ENCODE data around the gene OTOG.

Gene OTOG

DNA sequence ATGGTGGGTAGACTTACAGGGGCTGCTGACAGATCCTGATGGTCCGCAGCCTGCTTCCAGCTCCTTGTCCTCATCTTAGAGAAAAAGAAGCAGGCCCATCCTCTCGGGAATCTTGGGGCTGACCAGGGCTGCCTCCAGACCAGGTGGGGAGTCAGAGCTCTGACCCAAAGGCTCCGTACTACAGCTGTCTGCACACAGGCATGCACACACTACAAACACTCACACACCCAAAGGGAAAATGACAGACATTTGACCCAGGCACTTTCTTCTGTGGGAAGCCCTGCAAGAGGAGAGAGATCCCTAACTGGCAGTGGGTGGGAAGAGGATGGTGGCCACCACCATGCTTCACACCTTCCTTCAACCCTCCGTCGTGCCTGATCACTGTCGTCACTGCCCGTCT is 125.4 kb downstream of the OTOG start:
- no peak for DNase-seq

DNA sequence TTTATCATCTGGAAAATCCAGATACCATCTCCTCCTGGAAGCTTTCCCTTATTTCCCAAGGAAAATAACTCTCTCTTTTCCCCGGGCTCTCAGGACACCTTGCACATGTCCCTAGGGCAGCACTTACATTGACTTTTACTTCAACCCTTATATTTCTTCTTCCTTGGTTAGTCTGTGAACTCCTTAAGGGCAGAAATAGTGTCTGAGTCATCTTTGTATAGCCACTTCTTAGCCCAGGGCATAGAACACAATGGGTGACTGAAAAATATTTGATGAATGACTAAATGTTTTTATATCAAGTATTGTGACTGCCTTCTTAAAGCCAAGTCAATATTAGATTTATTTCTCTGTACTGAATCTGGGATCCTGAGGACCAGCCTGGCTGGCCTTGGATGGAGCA is 126.9 kb downstream of the OTOG start:
- DNase-seq: no peak

DNA sequence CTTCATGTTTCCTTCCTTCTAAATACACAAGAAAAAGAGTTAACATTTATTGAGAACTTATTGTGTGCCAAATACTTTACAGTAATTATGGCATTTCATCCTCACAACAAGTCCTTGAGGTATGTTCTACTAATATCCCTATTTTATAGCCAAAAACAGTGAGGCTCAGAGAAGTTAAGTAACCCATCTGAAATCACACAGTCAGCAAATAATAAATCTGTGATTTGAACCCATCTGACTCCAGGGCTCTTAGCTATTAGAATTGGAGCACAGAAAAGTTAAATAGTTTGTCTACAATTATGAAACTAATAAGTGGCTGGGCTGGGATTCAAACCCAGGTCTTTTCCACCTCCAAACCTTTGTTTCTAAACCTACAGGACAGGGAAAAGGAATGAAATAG is 135.8 kb downstream of the OTOG start:
- DNase-seq: no peak

DNA sequence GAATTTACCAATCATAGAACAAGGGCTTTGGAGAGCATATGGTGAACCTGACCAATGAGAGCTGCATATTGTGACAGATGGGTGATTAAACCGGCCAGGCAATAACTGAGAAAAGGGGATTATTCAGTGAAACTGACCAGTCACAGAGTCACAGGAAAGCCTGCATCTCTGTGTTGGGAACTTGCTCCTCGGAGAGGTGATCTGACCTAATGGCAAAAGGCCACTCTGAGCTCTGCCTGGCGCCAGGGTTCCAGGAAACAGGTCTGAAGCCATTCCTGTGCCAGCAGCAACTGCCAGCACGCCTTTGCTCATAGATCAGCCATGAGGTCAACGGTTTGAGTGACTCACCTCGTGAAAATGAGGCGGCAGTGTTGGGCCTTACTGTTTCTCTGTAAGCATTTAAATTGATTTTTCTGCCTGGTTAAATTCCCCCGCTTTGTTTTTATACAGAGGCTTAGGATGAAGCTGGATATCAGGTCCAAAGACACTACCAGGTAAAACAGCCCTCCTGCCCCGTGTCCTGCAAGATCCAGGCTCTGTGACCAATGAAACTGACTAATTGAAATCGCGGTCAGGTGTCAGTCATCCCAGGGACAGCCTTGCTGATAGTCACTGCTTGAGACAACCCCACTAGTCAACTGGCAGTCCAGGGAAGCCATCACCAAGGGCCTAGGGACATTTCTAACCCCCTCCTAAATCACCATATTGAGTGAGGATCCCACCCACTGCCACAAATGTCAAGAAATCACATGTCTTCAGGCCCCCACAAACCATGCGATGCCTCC is 136.5 kb downstream of the OTOG start:
- no peak for DNase-seq

DNA sequence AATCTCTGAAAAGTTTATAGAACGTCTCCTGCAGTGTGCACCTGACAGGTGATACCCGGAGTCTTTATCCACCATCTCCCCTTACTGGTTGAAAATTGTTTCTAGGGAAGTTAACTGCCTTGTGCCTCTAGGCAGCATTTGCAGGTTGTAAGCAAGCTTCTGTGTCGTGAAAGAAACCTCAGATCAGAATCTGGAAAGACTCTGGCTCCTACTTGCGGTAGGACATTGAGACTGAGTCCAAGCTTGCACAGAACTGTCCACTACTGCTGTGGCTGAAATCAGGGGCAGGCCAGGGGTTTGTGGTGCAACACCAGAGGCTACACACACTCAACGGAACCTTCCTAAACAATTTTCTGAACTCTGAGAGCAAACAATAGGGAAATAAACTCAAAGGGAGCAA is 137.5 kb downstream of the OTOG start:
- DNase-seq: no peak

DNA sequence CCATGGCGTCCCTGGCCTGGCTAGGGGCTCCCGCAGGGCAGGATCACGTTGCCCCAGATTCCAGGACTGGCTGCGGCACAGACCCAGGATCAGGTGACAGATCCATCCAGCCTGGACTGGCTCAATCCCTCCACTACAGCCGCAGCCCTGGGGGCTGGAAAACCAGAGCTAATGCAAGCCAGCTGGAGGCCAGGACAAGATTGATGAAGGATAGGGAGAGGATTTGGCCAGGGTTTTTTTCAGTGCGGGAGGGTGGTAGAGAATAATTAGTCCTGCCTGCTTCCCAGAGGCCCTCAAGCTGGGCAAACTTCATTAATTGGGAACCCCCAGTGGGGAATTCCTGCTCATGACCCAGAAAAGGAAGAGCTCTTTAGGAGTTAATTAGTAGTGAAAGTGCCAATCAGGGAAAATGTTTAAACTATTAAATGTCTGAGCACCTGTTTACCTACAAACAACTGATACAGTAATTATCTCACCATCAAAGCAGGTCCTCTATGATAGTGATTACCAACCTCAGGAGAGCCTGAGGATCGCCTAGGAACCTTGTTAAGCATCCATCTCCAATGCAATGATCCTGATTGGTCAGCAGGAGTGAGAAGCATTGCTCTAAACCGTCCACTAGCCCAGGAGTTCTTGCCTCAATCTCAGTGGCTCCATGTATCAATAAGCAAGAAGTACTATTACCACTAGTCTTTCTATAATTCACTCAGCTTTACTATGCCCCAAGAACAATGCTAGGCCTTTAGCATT is 139.3 kb downstream of the OTOG start:
- DNase-seq: peak in 2 of 3 experiments; percentile 56 to 86

DNA sequence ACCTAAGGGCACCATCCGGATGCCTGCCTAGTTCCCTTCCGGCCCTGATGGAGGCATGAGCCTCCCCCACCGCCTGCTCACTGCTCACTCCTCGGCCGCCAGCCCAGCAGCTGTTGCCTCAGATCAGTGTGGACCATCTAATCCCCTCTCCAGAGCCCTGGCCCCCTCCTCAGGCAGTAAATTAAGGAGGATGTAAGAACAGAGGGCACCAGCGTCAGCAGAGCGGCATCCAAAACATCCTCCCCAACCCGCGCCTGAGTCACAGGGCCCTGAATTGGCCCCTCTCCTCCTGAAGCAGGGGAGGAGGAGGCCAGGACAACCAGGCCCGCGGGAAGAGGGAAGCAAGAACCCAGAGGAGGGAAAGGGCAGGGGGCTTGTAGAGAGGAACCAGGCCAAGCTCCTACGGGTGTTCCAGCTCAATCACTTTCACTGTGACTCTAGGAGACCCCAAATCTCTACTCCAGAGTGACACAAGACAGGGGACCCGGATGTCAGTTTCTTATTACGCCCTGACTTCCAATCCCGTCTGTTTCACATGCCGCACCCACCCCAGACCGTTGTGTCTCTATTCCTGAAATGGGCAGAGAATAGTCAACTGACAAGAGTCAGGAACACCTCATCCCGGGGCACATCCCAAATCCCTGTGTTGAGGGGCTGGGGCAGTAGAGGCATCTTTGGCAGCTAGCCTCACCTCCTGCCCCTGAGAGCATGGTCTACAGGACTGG is 141.0 kb downstream of the OTOG start:
- no peak for DNase-seq

DNA sequence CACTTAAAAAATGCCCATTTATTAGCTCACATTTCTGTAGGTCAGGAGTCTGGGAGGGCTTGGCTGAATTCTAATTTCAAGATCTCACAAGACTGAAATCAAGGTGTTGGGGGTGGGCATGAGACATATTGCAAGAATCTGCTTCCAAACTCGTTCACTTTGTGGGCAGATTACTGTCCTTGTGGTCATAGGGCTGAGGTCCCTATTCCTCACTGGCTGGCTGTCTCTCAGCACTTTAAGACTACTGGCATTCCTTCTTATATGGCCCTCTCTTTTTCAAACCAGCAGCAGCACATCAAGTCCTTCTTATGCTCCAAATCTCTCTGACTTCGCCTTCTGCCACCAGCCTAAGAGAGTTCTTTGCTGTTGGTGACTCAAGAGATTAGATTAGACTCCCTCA is 144.5 kb downstream of the OTOG start:
- no peak for DNase-seq

DNA sequence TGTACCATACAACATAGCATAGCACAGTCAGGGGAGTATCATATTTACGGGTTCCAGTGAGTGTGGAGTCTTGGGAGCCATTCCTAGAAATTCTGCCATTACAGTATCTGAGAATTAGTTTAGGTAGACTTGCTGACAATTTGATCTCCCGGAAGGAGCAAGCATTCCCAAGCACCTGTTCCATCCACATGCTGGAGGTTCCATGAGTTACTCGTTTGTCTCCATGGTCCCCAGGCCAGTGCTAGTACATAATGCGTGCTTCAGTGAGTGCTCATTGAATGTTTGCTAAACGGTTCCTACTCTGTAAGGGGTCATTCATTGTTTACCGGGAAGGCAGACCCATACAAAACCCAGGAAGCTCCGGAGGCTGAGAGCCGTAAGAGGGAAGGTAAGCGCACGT is 144.9 kb downstream of the OTOG start:
- peak in 2 of 3 experiments; percentile 8 to 52 for DNase-seq

DNA sequence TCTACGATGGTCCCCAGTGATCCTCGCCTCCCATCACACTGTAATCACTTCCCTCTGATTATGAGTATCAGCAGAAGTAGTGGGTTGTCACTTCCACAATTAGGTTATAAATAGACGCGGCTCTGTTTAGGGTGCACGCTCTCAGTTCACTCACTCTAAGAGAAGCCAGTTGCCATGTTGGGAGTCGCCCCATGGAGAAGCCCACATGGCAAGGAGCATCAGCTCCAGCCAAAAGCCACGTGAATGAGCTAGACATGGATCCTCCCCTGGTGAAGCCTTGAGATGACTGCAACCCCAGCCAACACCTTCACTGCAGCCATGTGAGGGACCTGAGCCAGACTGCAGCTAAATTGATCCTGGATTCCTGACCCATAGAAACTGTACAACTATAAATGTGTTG is 145.9 kb downstream of the OTOG start:
- no peak for DNase-seq

DNA sequence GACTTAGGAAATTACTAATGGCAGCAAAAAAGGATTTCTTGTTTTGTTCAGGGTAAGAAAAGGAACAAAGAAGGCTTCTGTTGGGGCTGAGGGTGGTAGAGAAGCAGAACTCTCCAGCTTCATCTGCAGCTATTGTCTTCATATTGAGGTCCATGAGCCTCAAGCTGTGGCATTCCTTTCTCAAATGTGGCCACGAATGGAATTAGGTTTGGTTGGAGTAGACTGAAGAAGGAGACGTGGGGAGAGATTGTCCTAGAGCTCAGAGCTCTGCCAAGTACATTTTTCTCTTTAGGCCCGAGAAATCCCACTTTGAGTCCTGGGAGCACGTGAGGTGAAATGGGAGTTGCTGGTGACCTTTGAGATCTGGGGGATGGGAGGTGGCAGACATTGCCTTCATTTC is 146.5 kb downstream of the OTOG start:
- no peak for DNase-seq

DNA sequence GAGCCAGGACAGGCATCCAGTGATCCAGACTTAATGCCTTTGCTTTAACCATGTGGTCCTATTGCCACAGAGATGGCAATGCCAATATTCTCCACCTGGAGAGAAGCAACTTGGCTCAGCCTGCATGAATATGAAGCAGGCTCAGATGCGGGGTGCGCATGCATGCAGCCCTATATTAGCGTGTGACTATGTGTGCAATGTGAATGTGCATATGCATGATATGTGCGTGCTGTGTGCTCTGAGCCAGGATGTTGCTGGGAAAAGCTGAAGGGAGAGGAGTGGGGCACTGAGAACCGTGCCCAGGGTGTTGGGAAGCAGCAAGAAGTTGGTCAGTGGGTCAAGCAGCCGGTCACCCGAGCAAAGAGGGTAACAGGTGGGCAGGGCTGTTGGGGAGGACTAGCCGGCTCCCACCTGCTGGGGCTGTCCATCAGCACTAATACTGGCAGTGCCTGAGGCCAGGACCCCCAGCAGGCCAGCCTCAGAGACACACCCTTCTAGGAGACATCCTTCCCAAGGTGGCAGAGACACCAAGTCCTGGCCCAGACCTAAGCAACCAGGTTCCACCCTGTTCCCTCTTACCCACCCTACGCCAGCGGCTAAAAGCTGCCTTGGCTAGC is 147.5 kb downstream of the OTOG start:
- DNase-seq: no peak

DNA sequence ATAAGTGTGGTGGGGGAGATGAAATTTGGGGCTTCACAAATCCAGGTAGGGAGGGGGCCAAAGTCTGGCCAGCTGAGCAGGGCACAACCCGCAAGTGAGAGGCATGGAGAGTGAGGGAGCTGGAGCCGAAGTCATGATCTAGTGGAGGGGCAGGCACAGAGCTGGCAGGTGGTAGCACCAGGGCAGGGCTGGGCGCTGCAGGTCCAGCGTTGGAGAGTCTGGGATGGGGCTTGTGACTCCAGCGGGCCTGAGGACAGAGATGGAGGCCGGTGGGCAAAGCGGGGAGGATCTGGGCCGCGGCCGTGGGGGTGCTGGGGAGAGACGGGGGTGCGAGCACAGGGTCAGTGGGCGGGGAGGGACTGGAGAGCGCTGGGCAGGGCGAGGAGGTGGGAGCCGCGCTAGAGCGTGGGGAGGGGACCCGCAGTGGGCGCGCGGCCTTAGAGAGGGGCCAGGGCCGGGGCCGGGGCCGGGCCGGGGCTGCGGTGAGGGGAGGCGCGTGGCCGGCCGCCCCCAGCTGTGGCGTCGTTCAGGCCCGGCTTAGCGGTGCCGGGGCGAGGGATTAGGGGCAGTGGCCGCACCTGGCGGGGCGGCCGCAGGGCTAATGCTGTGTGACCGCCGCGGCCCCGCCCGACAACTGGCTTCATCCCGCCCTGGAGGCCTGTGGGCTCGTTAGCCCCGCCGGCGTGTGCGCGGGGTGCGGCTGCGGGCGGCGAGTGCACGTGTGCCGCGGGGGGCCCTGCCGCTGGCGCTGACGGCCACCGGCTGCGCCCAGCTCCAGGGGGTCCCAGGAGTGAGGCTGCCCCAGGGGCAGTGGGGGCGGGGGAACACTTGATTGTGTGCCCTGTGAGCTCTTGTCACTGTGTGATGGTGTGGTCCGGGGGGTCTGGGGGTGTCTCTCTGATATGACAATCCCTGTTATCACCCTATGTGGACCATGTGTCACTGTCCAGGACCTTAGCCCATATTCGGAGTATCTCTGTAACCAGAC is 148.7 kb downstream of the OTOG start:
- DNase-seq: peak in 2 of 3 experiments; percentile 43 to 44

DNA sequence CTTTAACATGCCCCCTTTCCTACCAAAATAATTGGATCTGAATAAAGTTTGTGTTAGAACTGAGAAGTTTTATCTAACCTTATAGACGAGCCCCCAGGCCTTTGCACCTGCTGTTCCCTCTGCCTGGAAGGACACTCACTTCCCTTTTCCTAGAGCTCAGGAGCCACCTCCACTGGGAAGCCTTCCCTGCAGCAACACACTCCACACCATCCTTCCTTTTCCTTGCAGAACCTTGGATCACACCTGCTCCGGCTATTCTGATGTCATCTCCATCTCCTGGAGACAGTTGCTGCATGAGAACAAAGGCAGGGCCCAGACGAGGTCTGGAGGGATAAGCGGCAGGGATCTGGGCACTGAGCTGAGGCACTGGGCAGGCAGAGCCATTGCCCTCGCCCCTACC is 149.7 kb downstream of the OTOG start:
- DNase-seq: no peak
